Natural killer cell (primary cell): ENCODE measurements around the gene ARL15. TPM values are rescaled to one million over a fixed set of nuclear protein-coding genes. Genes with fewer than 3 reads are reported as not detected.

Experiments
- ATAC-seq, 3 donors: fragments of 150-1000 bp in 2 of 3; fragments of 200-7000 bp in 1 of 3; cut with Tn5 transposase; 1 replicate in 1 of 3; 2 replicates in 2 of 3; pipeline ENCODE4 v1.10.0; 2021; ENCODE audit warnings: mild to moderate bottlenecking in 2 of 3, moderate library complexity in 2 of 3
- DNase-seq, 2 donors: peaks; one replicate each; pipeline versions ENCODE4 v3.0.0 to v3.0.0-alpha.2; 2013 to 2021; ENCODE audit warnings: mixed read lengths in 1 of 2
- H3K27ac ChIP-seq: one replicate; pipeline ENCODE4 v1.5.1; 2013; ENCODE audit warnings: mild to moderate bottlenecking, low read length
- H3K27me3 ChIP-seq: one replicate; pipeline ENCODE4 v1.6.1; 2013; ENCODE audit warnings: low read length; ENCODE audit not compliant: control insufficient read depth, insufficient read depth
- H3K36me3 ChIP-seq: one replicate; pipeline ENCODE4 v1.6.1; 2013; ENCODE audit warnings: low read length; ENCODE audit not compliant: control insufficient read depth, insufficient read depth
- H3K4me1 ChIP-seq: one replicate; pipeline ENCODE4 v1.6.1; 2013; ENCODE audit warnings: low read length; ENCODE audit not compliant: control insufficient read depth, insufficient read depth
- H3K4me3 ChIP-seq: one replicate; pipeline ENCODE4 v1.5.1; 2013; ENCODE audit warnings: low read length
- H3K9me3 ChIP-seq: one replicate; pipeline ENCODE4 v1.6.1; 2013; ENCODE audit warnings: low read length; ENCODE audit not compliant: control insufficient read depth, insufficient read depth
- H3K27ac Mint-ChIP-seq, 2 donors: one replicate each; pipeline ENCODE4 v1.8.0; 2022; ENCODE audit warnings: mild to moderate bottlenecking in 2 of 2, mixed read lengths in 2 of 2, moderate library complexity in 1 of 2
- H3K27me3 Mint-ChIP-seq, 2 donors: one replicate each; pipeline ENCODE4 v1.8.0; 2022; ENCODE audit warnings: low read depth in 2 of 2, mixed read lengths in 2 of 2
- H3K36me3 Mint-ChIP-seq: one replicate; pipeline ENCODE4 v1.8.0; 2022; ENCODE audit warnings: mixed read lengths
- H3K4me1 Mint-ChIP-seq, 2 donors: one replicate each; pipeline ENCODE4 v1.8.0; 2022; ENCODE audit warnings: mixed read lengths in 2 of 2
- H3K4me3 Mint-ChIP-seq: one replicate; pipeline ENCODE4 v1.8.0; 2022; ENCODE audit warnings: mild to moderate bottlenecking, moderate library complexity, mixed read lengths
- H3K9me3 Mint-ChIP-seq, 2 donors: one replicate each; pipeline ENCODE4 v1.8.0; 2022; ENCODE audit warnings: mixed read lengths in 2 of 2
- WGBS: methylation state at CpG from one replicate; pipeline ENCODE4 v1.1.7; 2013; ENCODE audit warnings: missing lambda C conversion rate; ENCODE audit not compliant: insufficient coverage; 5-methylcytosine and 5-hydroxymethylcytosine counted together
- intact Hi-C: fragments of 100-400 bp; cut with micrococcal nuclease; formaldehyde crosslinking; loops from one replicate; pipeline ENCODE4 v1.14.2; 2022
- total RNA-seq, 4 donors: library from RNA; stranded (reverse); fragments of 120-200 nt in 1 of 4; gene quantifications; one replicate each; pipeline versions ENCODE4 v1.2.3 to v1.2.4, GENCODE V29; 2013 to 2022
- TF ChIP-seq, protein P1 (sequence below): fragments of 200-600 bp; IDR thresholded peaks from one replicate; pipeline ENCODE4 v1.8.0; 2022; ENCODE audit warnings: antibody characterized with exemption

ARL15 gene
- total RNA-seq, 3 donors from 2014 or later (not counting 1 experiment from before 2014, with no cell fraction given) = 28.9 to 35.1 (median 33.1) TPM

DNA sequence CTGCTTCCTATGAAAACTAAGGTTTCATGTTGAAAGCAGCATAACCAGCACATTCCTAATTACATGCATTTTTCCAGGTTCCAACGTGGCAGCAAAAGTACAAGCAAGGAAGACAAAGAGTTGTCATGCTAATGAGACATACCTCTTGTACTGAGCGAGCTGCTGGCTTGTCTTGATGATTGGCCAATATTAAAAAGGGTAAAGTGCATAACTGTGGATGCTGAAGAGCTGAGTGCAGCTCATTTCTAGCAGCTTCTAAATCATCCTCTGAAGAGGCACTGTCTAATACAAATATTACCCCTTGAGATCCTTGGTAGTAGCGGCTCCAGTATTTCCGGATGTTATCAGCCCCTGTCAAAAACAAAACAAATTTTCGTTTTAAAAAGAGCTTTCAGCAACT is 197.3 kb downstream of the ARL15 start:
- TF ChIP-seq, protein P1, sequence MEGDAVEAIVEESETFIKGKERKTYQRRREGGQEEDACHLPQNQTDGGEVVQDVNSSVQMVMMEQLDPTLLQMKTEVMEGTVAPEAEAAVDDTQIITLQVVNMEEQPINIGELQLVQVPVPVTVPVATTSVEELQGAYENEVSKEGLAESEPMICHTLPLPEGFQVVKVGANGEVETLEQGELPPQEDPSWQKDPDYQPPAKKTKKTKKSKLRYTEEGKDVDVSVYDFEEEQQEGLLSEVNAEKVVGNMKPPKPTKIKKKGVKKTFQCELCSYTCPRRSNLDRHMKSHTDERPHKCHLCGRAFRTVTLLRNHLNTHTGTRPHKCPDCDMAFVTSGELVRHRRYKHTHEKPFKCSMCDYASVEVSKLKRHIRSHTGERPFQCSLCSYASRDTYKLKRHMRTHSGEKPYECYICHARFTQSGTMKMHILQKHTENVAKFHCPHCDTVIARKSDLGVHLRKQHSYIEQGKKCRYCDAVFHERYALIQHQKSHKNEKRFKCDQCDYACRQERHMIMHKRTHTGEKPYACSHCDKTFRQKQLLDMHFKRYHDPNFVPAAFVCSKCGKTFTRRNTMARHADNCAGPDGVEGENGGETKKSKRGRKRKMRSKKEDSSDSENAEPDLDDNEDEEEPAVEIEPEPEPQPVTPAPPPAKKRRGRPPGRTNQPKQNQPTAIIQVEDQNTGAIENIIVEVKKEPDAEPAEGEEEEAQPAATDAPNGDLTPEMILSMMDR = no peak
- H3K9me3 ChIP-seq = no peaks in the 10 kb centered on the region
- no peak overlapping the region for H3K27ac Mint-ChIP-seq
- H3K4me3 Mint-ChIP-seq = no peak overlapping the region
- H3K4me3 ChIP-seq = no peak overlapping the region
- H3K36me3 ChIP-seq = no peaks in the 10 kb centered on the region
- ATAC-seq (no peak), DNase-seq (no peak)
- intact Hi-C loops = no loop called here
- H3K9me3 Mint-ChIP-seq = no peaks in the 10 kb centered on the region
- H3K4me1 ChIP-seq = no peaks in the 10 kb centered on the region
- H3K27ac ChIP-seq = no peak overlapping the region
- H3K36me3 Mint-ChIP-seq = no peaks in the 10 kb centered on the region
- 89% methylated on average over 5 of the region's 5 CpGs for WGBS
- H3K27me3 ChIP-seq = no peaks in the 10 kb centered on the region
- peaks cover 6 to 16% of the 10 kb centered on the region in 2 donors for H3K4me1 Mint-ChIP-seq
- H3K27me3 Mint-ChIP-seq = no peaks in the 10 kb centered on the region

DNA sequence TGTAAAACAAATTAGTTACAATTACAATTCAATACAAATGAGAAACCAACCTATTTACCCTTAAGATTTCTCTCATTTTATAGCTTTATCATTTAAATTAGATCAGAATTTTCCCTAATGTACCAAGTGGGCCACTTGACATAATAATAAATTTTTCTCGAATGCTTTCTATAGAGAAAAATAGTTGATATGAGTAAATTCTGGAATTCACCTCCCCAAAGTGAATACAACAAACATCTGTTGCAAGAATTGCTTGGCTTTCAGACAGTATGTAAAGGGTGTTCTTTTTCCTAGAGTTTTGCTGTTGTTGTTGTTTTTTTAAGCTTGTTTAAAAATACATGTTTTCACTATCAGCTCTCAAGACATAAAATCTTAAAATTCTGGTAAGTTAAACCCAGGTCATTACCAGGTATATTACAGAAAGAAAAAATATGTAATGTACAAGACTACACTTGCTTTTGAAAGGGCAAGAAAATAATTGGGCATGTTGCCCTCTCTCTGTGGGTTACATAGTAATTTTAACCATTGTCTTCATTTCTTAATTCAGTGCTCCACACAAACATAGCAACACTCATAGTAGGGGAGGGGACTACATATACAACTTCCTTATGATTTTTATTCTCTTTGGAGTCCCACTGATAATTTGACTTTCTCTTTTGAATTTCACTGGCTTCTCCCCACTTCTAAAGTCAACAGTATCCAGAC is 200.6 kb downstream of the ARL15 start:
- H3K36me3 ChIP-seq = no peaks in the 10 kb centered on the region
- TF ChIP-seq, protein P1 = no peak
- H3K27me3 Mint-ChIP-seq = no peaks in the 10 kb centered on the region
- intact Hi-C loops = no loop called here
- H3K27me3 ChIP-seq = no peaks in the 10 kb centered on the region
- H3K27ac ChIP-seq = no peak overlapping the region
- no peak for ATAC-seq
- H3K4me1 ChIP-seq = no peaks in the 10 kb centered on the region
- H3K9me3 ChIP-seq = no peaks in the 10 kb centered on the region
- peaks cover 4 to 9% of the 10 kb centered on the region in 2 donors for H3K4me1 Mint-ChIP-seq
- H3K9me3 Mint-ChIP-seq = no peaks in the 10 kb centered on the region
- no peak overlapping the region for H3K4me3 Mint-ChIP-seq
- no peaks in the 10 kb centered on the region for H3K36me3 Mint-ChIP-seq
- no CpG with 5 or more reads among the region's 1 CpG for WGBS
- DNase-seq = no peak
- no peak overlapping the region for H3K27ac Mint-ChIP-seq
- no peak overlapping the region for H3K4me3 ChIP-seq

- peaks cover 2% of the 10 kb centered on the region for H3K36me3 ChIP-seq
- H3K27me3 Mint-ChIP-seq = no peaks in the 10 kb centered on the region
- no peak overlapping the region for H3K27ac ChIP-seq
- WGBS = 98% methylated on average over 3 of the region's 3 CpGs
- no peaks in the 10 kb centered on the region for H3K9me3 ChIP-seq
- no peak overlapping the region for H3K4me3 Mint-ChIP-seq
- no peak overlapping the region for H3K4me3 ChIP-seq
- intact Hi-C loops = no loop called here
- no peaks in the 10 kb centered on the region for H3K9me3 Mint-ChIP-seq
- H3K4me1 ChIP-seq = no peaks in the 10 kb centered on the region
- no peaks in the 10 kb centered on the region for H3K27me3 ChIP-seq
- ATAC-seq = no peak
- no peak for DNase-seq
- TF ChIP-seq, protein P1 = no peak
- H3K4me1 Mint-ChIP-seq = peaks cover 4 to 9% of the 10 kb centered on the region in 2 donors
- no peak overlapping the region for H3K27ac Mint-ChIP-seq
- no peaks in the 10 kb centered on the region for H3K36me3 Mint-ChIP-seq
Measured at GRCh38 chr5:54108136-54108535, 202.2 kb downstream of the ARL15 start.

- no peaks in the 10 kb centered on the region for H3K9me3 ChIP-seq
- 96% methylated on average over 1 of the region's 1 CpG for WGBS
- Mint-ChIP-seq H3K4me3 (no peak overlapping the region), H3K27me3 (no peaks in the 10 kb centered on the region), H3K27ac (no peak overlapping the region), H3K36me3 (no peaks in the 10 kb centered on the region), H3K9me3 (no peaks in the 10 kb centered on the region), H3K4me1 (peaks cover 5 to 9% of the 10 kb centered on the region in 2 donors)
- intact Hi-C loops = no loop called here
- H3K4me1 ChIP-seq = no peaks in the 10 kb centered on the region
- peaks cover 2% of the 10 kb centered on the region for H3K36me3 ChIP-seq
- DNase-seq (no peak), ATAC-seq (no peak)
- H3K27me3 ChIP-seq = no peaks in the 10 kb centered on the region
- H3K4me3 ChIP-seq = no peak overlapping the region
- TF ChIP-seq, protein P1 = no peak
- H3K27ac ChIP-seq = no peak overlapping the region
Measured at GRCh38 chr5:54103871-54104270, 206.5 kb downstream of the ARL15 start.
